Type B pancreatic cell (in vitro differentiated cells): Measurements from ENCODE around the gene TERT. TPM values are rescaled to one million over a fixed set of nuclear protein-coding genes. Genes with fewer than 3 reads are reported as not detected.
"Not testable (repeated sequence)": the region's sequence is repeated elsewhere in the genome, so short reads cannot be mapped to it uniquely, and the experiment has no call there.

Source experiments
- DNase-seq: peaks from one replicate; pipeline ENCODE4 v3.0.0; 2021; ENCODE audit warnings: mixed read lengths; ENCODE audit not compliant: unreplicated experiment; ENCODE audit errors: extremely low spot score
- H3K27ac Mint-ChIP-seq: 2 replicates; pipeline ENCODE4 v1.8.0; 2021; ENCODE audit warnings: mild to moderate bottlenecking, mixed read lengths
- H3K27me3 Mint-ChIP-seq: 2 replicates; pipeline ENCODE4 v1.8.0; 2021; ENCODE audit warnings: mixed read lengths
- H3K36me3 Mint-ChIP-seq: 2 replicates; pipeline ENCODE4 v1.8.0; 2021; ENCODE audit warnings: mixed read lengths
- H3K4me1 Mint-ChIP-seq: one replicate; pipeline ENCODE4 v1.8.0; 2021; ENCODE audit warnings: mixed read lengths; ENCODE audit not compliant: unreplicated experiment
- H3K4me3 Mint-ChIP-seq: 2 replicates; pipeline ENCODE4 v1.8.0; 2021; ENCODE audit warnings: mild to moderate bottlenecking, mixed read lengths
- H3K9me3 Mint-ChIP-seq: 2 replicates; pipeline ENCODE4 v1.8.0; 2021; ENCODE audit warnings: mixed read lengths
- total RNA-seq: library from RNA; stranded (reverse); gene quantifications from 2 replicates; pipeline ENCODE4 v1.2.1, GENCODE V29; 2021; ENCODE audit warnings: low replicate concordance
- TF ChIP-seq, protein P1 (sequence below): fragments of 200-600 bp; sonication (generic); conservative IDR thresholded peaks from 2 replicates; pipeline ENCODE4 v1.5.0; 2021; ENCODE audit warnings: antibody characterized with exemption, mild to moderate bottlenecking

TERT gene
- total RNA-seq, 1 donor from 2014 or later, result 2.4 TPM

DNA sequence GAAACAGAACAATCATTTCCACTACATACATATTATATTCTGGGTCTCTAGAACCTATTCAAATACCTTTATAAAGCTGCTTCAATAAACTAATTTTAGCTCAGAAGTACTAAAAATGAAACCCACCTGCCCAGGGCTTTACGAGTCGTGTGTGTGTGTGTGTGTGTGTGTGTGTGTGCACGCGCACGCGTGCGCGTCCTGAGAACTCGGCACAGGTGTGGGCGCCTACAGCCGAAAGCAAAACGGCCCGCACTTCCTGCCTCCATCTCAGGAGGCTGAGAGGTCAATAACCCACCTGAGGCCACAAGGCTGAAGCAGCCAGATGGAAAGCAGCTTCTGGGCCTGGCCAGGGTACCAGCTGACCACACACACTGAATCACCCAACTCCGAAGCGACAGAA, 47.0 kb upstream of the TERT start:
- Mint-ChIP-seq H3K36me3 (peaks cover 9% of the 10 kb centered on the region), H3K4me3 (no peak overlapping the region), H3K27ac (no peak overlapping the region), H3K9me3 (no peaks in the 10 kb centered on the region), H3K27me3 (no peaks in the 10 kb centered on the region), H3K4me1 (peaks cover 5% of the 10 kb centered on the region)
- TF ChIP-seq, protein P1, sequence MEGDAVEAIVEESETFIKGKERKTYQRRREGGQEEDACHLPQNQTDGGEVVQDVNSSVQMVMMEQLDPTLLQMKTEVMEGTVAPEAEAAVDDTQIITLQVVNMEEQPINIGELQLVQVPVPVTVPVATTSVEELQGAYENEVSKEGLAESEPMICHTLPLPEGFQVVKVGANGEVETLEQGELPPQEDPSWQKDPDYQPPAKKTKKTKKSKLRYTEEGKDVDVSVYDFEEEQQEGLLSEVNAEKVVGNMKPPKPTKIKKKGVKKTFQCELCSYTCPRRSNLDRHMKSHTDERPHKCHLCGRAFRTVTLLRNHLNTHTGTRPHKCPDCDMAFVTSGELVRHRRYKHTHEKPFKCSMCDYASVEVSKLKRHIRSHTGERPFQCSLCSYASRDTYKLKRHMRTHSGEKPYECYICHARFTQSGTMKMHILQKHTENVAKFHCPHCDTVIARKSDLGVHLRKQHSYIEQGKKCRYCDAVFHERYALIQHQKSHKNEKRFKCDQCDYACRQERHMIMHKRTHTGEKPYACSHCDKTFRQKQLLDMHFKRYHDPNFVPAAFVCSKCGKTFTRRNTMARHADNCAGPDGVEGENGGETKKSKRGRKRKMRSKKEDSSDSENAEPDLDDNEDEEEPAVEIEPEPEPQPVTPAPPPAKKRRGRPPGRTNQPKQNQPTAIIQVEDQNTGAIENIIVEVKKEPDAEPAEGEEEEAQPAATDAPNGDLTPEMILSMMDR, result no peak
- no peak for DNase-seq

DNA sequence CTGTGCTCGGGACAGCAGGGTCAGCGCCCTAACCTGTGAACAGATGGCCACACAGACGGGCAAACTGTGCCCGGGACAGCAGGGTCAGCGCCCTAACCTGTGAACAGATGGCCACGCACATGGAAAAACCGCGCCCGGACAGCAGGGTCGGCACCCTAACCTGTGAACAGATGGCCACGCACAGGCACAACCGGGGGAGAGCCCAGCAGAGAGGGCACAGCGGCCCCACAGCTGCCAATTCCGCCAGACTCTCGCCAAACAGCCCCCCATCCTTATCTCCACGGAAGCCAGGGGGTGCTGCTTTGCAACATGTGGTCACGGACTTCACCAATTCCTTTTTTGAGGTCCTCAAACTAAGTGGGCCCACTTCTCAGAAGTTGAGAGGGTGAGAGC, 44.9 kb upstream of the TERT start:
- H3K27me3 Mint-ChIP-seq, H3K4me3 Mint-ChIP-seq, DNase-seq, H3K27ac Mint-ChIP-seq, H3K9me3 Mint-ChIP-seq, H3K36me3 Mint-ChIP-seq, H3K4me1 Mint-ChIP-seq: not testable (repeated sequence)

DNA sequence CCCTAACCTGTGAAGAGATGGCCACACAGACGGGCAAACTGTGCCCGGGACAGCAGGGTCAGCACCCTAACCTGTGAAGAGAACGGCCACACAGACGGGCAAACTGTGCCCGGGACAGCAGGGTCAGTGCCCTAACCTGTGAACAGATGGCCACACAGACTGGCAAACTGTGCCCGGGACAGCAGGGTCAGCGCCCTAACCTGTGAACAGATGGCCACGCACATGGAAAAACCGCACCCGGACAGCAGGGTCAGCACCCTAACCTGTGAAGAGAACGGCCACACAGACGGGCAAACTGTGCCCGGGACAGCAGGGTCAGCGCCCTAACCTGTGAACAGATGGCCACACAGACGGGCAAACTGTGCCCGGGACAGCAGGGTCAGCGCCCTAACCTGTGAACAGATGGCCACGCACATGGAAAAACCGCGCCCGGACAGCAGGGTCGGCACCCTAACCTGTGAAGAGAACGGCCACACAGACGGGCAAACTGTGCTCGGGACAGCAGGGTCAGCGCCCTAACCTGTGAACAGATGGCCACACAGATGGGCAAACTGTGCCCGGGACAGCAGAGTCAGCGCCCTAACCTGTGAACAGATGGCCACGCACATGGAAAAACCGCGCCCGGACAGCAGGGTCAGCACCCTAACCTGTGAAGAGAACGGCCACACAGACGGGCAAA, 44.4 kb upstream of the TERT start:
- not testable (repeated sequence) for H3K27me3 Mint-ChIP-seq, DNase-seq, H3K9me3 Mint-ChIP-seq, H3K4me1 Mint-ChIP-seq, H3K36me3 Mint-ChIP-seq, H3K27ac Mint-ChIP-seq, H3K4me3 Mint-ChIP-seq

DNA sequence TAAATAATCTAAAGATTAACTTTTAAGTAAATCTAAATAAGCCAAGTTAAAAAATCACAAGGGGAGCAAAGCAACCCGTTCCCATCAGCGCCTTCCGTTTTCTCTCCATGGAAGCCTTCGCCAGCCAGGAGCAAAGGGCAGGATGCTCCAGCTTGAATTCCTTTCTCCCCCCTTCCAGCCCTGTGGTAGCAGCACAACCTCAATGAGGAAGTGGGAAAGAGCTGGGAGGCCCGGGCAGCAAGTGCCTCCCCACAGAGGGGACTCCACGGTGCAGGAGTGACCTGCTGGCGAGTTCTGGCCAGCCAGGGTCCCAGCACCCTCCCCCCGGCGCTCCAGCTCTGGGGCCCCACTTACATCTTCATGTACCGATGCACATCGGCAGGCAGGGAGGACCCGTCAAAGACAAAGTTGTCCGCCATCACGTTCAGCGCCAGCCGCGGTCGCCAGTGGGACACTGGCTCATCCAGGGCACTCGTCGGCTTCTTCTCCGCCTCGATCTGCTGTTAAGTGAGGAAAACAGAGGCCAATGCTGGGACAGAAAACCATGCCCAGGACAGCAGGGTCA, 43.7 kb upstream of the TERT start:
- Mint-ChIP-seq H3K4me1 (no peaks in the 10 kb centered on the region), H3K4me3 (no peak overlapping the region), H3K9me3 (no peaks in the 10 kb centered on the region), H3K27ac (no peak overlapping the region), H3K27me3 (no peaks in the 10 kb centered on the region), H3K36me3 (peaks cover 6% of the 10 kb centered on the region)
- TF ChIP-seq, protein P1, result no peak
- DNase-seq, result no peak

DNA sequence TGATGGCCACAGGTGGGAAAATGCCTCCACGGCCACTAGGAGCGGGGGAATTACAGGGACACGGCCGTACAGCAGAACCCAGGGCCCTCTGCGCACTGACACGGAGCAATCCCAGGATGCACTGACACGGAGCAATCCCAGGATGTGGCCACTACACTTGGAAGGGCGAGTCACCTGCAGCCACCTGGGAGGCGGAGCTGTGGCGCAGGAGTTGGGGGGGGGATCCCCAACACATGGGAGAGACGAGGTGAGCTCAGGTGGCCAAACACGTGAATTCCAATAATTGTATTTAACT, 43.3 kb upstream of the TERT start:
- H3K36me3 Mint-ChIP-seq, result peaks cover 6% of the 10 kb centered on the region
- H3K9me3 Mint-ChIP-seq, result no peaks in the 10 kb centered on the region
- no peak overlapping the region for H3K27ac Mint-ChIP-seq

DNA sequence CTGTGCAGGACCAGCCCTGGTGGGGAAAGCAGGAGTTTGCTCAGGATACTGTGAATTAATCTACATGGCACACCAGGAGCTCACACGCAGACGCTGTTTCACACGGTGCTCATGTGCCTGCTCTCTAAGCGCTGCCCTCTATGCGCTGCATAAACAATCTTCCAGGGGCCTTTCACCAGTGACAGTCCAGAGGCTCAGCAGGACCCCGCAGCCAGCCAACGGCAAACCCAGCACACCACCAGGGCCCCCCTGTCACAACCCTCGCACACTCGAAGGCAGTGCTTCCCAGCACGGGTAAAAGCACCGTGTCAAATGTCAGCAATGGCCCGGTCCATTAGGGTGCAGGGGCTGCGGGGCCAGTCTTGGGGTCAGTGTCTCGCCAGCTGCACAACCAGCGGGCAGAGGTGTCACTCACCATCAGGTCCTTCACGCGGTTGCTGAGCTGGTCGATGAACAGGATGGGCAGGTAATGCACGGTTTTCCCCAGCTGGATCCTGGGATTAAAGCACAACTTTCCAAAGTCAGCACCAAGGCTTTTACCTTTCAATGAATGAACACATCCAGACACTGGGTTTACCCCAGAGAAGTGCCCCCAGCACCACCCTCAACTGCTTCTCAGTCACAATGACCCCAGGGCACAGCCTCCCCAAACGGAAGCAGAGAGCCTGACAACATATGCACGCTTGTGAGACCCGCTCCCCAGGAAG, 42.8 kb upstream of the TERT start:
- no peak for DNase-seq
- no peak overlapping the region for H3K4me3 Mint-ChIP-seq
- H3K27me3 Mint-ChIP-seq, result no peaks in the 10 kb centered on the region
- TF ChIP-seq, protein P1, result no peak
- no peaks in the 10 kb centered on the region for H3K4me1 Mint-ChIP-seq
- H3K9me3 Mint-ChIP-seq, result no peaks in the 10 kb centered on the region
- no peak overlapping the region for H3K27ac Mint-ChIP-seq
- H3K36me3 Mint-ChIP-seq, result peaks cover 9% of the 10 kb centered on the region

More for the DNA sequence above, 43.3 kb upstream of the TERT start:
- Mint-ChIP-seq H3K4me3 (no peak overlapping the region), H3K4me1 (no peaks in the 10 kb centered on the region), H3K27me3 (no peaks in the 10 kb centered on the region)
- TF ChIP-seq, protein P1, result no peak
- DNase-seq, result no peak
